Measurements from ENCODE around the gene SIRT4. TPM values are rescaled to one million over a fixed set of nuclear protein-coding genes. Genes with fewer than 3 reads are reported as not detected.

SIRT4 gene
- total RNA-seq, 1 experiment from 2014 or later = 2.8 TPM

GRCh38 chr12:120343039-120343537 is 41.0 kb downstream of the SIRT4 start:
- CTCF ChIA-PET = interaction anchor here (0.7 to 0.9 kb wide), 2 partner anchors 24 to 51 kb away, joined by 3 read pairs; no protein-coding TSS in a partner anchor
- Mint-ChIP-seq H3K9me3 (peaks cover 9% of the 10 kb centered on the region), H3K4me3 (no peak overlapping the region), H3K27me3 (ENCODE audit: low read depth) (peaks cover 3% of the 10 kb centered on the region), H3K4me1 (no peaks in the 10 kb centered on the region), H3K36me3 (peaks cover 22% of the 10 kb centered on the region), H3K27ac (no peak overlapping the region)
- DNase-seq (ENCODE audit: low spot score) (no peak), ATAC-seq (no peak)
- TF ChIP-seq CREB1 (CRISPR knock-in tag; IDR thresholded peaks at IDR 0.05) (no peak), CREM (CRISPR knock-in tag; IDR thresholded peaks at IDR 0.05) (no peak), GTF2I (CRISPR knock-in tag; conservative IDR thresholded peaks at IDR 0.05) (peak; percentile 62; the same call in 1 of the 2 replicates)
- TF ChIP-seq, protein P1, sequence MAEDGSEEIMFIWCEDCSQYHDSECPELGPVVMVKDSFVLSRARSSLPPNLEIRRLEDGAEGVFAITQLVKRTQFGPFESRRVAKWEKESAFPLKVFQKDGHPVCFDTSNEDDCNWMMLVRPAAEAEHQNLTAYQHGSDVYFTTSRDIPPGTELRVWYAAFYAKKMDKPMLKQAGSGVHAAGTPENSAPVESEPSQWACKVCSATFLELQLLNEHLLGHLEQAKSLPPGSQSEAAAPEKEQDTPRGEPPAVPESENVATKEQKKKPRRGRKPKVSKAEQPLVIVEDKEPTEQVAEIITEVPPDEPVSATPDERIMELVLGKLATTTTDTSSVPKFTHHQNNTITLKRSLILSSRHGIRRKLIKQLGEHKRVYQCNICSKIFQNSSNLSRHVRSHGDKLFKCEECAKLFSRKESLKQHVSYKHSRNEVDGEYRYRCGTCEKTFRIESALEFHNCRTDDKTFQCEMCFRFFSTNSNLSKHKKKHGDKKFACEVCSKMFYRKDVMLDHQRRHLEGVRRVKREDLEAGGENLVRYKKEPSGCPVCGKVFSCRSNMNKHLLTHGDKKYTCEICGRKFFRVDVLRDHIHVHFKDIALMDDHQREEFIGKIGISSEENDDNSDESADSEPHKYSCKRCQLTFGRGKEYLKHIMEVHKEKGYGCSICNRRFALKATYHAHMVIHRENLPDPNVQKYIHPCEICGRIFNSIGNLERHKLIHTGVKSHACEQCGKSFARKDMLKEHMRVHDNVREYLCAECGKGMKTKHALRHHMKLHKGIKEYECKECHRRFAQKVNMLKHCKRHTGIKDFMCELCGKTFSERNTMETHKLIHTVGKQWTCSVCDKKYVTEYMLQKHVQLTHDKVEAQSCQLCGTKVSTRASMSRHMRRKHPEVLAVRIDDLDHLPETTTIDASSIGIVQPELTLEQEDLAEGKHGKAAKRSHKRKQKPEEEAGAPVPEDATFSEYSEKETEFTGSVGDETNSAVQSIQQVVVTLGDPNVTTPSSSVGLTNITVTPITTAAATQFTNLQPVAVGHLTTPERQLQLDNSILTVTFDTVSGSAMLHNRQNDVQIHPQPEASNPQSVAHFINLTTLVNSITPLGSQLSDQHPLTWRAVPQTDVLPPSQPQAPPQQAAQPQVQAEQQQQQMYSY (CRISPR knock-in tag; IDR thresholded peaks at IDR 0.05) = no peak
- TF ChIP-seq, protein P2, sequence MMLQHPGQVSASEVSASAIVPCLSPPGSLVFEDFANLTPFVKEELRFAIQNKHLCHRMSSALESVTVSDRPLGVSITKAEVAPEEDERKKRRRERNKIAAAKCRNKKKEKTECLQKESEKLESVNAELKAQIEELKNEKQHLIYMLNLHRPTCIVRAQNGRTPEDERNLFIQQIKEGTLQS (CRISPR knock-in tag; conservative IDR thresholded peaks at IDR 0.05) = no peak
- TF ChIP-seq, protein P3, sequence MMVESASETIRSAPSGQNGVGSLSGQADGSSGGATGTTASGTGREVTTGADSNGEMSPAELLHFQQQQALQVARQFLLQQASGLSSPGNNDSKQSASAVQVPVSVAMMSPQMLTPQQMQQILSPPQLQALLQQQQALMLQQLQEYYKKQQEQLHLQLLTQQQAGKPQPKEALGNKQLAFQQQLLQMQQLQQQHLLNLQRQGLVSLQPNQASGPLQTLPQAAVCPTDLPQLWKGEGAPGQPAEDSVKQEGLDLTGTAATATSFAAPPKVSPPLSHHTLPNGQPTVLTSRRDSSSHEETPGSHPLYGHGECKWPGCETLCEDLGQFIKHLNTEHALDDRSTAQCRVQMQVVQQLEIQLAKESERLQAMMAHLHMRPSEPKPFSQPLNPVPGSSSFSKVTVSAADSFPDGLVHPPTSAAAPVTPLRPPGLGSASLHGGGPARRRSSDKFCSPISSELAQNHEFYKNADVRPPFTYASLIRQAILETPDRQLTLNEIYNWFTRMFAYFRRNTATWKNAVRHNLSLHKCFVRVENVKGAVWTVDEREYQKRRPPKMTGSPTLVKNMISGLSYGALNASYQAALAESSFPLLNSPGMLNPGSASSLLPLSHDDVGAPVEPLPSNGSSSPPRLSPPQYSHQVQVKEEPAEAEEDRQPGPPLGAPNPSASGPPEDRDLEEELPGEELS (CRISPR knock-in tag; IDR thresholded peaks at IDR 0.05) = no peak
- POLR2A ChIA-PET = no interaction called here

- ATAC-seq (no peak), DNase-seq (ENCODE audit: low spot score) (no peak)
- POLR2A ChIA-PET = no interaction called here
- CTCF ChIA-PET = interaction anchor here (0.6 kb wide), 1 partner anchor 113 kb away, joined by 3 read pairs; no protein-coding TSS in a partner anchor
- Mint-ChIP-seq H3K27me3 (ENCODE audit: low read depth) (0 out of 2 replicates have a peak, but pooled peaks cover under 1% of the 10 kb centered on the region), H3K4me1 (no peaks in the 10 kb centered on the region), H3K9me3 (peaks cover 5% of the 10 kb centered on the region), H3K27ac (no peak overlapping the region), H3K36me3 (peaks cover 22% of the 10 kb centered on the region), H3K4me3 (no peak overlapping the region)
- peak; percentile 69 for TF ChIP-seq ZNF121 (CRISPR knock-in tag; IDR thresholded peaks at IDR 0.05)
- TF ChIP-seq, protein P4, sequence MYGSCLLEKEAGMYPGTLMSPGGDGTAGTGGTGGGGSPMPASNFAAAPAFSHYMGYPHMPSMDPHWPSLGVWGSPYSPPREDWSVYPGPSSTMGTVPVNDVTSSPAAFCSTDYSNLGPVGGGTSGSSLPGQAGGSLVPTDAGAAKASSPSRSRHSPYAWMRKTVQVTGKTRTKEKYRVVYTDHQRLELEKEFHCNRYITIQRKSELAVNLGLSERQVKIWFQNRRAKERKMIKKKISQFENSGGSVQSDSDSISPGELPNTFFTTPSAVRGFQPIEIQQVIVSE (CRISPR knock-in tag; IDR thresholded peaks at IDR 0.05; ENCODE audit: borderline replicate concordance) = no peak
- TF ChIP-seq NR2C2 (CRISPR knock-in tag; IDR thresholded peaks at IDR 0.05) = no peak
These were observed 41.6 kb downstream of the SIRT4 start for GRCh38 chr12:120343692-120344091.

GRCh38 chr12:120346031-120346430 is 43.9 kb downstream of the SIRT4 start:
- peaks cover 25% of the 10 kb centered on the region for H3K36me3 Mint-ChIP-seq
- no peak overlapping the region for H3K27ac Mint-ChIP-seq
- ATAC-seq (no peak), DNase-seq (ENCODE audit: low spot score) (no peak)
- CTCF ChIA-PET = interaction anchor here (0.6 to 1.3 kb wide), 9 partner anchors 16 to 395 kb away, joined by 3 to 8 read pairs (median 3); partner anchors contain the start of gene PLA2G1B
- no peak overlapping the region for H3K4me3 Mint-ChIP-seq
- H3K27me3 Mint-ChIP-seq (ENCODE audit: low read depth) = no peaks in the 10 kb centered on the region
- H3K9me3 Mint-ChIP-seq = no peaks in the 10 kb centered on the region
- no peaks in the 10 kb centered on the region for H3K4me1 Mint-ChIP-seq
- TF ChIP-seq, protein P5, sequence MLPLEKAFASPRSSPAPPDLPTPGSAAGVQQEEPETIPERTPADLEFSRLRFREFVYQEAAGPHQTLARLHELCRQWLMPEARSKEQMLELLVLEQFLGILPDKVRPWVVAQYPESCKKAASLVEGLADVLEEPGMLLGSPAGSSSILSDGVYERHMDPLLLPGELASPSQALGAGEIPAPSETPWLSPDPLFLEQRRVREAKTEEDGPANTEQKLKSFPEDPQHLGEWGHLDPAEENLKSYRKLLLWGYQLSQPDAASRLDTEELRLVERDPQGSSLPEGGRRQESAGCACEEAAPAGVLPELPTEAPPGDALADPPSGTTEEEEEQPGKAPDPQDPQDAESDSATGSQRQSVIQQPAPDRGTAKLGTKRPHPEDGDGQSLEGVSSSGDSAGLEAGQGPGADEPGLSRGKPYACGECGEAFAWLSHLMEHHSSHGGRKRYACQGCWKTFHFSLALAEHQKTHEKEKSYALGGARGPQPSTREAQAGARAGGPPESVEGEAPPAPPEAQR (CRISPR knock-in tag; IDR thresholded peaks at IDR 0.05) = no peak
- POLR2A ChIA-PET = interaction anchor here (0.7 kb wide), 1 partner anchor 15 kb away, joined by 3 read pairs; no protein-coding TSS in a partner anchor
